Lower lobe of right lung (tissue), 2 donors: ENCODE results near the gene TEX14. TPM values are rescaled to one million over a fixed set of nuclear protein-coding genes. Genes with fewer than 3 reads are reported as not detected.

Experiments used
- ATAC-seq, 2 donors: fragments of 200-7000 bp; cut with Tn5 transposase; one replicate each; pipeline ENCODE4 v1.9.1; 2020 to 2022; ENCODE audit warnings: mild to moderate bottlenecking in 2 of 2, moderate library complexity in 2 of 2
- DNase-seq: peaks from one replicate; pipeline ENCODE4 v3.0.0-alpha.2; 2020
- H3K27ac ChIP-seq: fragments of 200-600 bp; one replicate; pipeline ENCODE4 v1.8.0; 2022
- H3K27me3 ChIP-seq: fragments of 200-600 bp; one replicate; pipeline ENCODE4 v1.8.0; 2022; ENCODE audit warnings: low read depth
- H3K36me3 ChIP-seq: fragments of 200-600 bp; one replicate; pipeline ENCODE4 v1.8.0; 2022; ENCODE audit warnings: mild to moderate bottlenecking
- H3K4me1 ChIP-seq: fragments of 200-600 bp; one replicate; pipeline ENCODE4 v1.8.0; 2022
- H3K4me3 ChIP-seq: fragments of 200-600 bp; one replicate; pipeline ENCODE4 v1.8.0; 2022; ENCODE audit warnings: mild to moderate bottlenecking
- H3K9me3 ChIP-seq: fragments of 200-600 bp; one replicate; pipeline ENCODE4 v1.8.0; 2022
- CTCF ChIP-seq: fragments of 200-600 bp; IDR thresholded peaks from one replicate; pipeline ENCODE4 v1.8.0; 2022; ENCODE audit warnings: antibody characterized with exemption, mild to moderate bottlenecking
- intact Hi-C: fragments of 100-400 bp; cut with DNase I; formaldehyde crosslinking; loops from one replicate; pipeline ENCODE4 v1.11.0; 2022
- total RNA-seq: library from RNA; stranded (reverse); fragmentation: NEBNext Ultra II Directional; extraction: Animal tissue kit (Norgen Biotek cat#: 25700); gene quantifications from one replicate; pipeline ENCODE4 v1.2.1, GENCODE V29; 2021
- donor health status: DM: no; HTN: yes; CAD: no; lungs with severe emphysema.

TEX14 gene
- total RNA-seq, 1 donor from 2014 or later, result 6.8 TPM

- H3K27me3 ChIP-seq, result peaks cover 3% of the 10 kb centered on the region
- no peaks in the 10 kb centered on the region for H3K36me3 ChIP-seq
- H3K27ac ChIP-seq, result no peak overlapping the region
- no peak overlapping the region for H3K4me3 ChIP-seq
- ATAC-seq (no peak), DNase-seq (no peak)
- intact Hi-C loops, result no loop called here
- H3K9me3 ChIP-seq, result no peaks in the 10 kb centered on the region
- H3K4me1 ChIP-seq, result no peaks in the 10 kb centered on the region
- TF ChIP-seq CTCF, result no peak
These were observed 14.5 kb downstream of the TEX14 start for GRCh38 chr17:58677194-58677880.

GRCh38 chr17:58671969-58672368, 19.9 kb downstream of the TEX14 start:
- ATAC-seq (no peak), DNase-seq (no peak)
- Histone ChIP-seq H3K9me3 (no peaks in the 10 kb centered on the region), H3K27ac (no peak overlapping the region), H3K36me3 (no peaks in the 10 kb centered on the region), H3K4me1 (no peaks in the 10 kb centered on the region), H3K27me3 (peaks cover 3% of the 10 kb centered on the region), H3K4me3 (no peak overlapping the region)
- TF ChIP-seq CTCF, result no peak
- intact Hi-C loops, result no loop called here

- TF ChIP-seq CTCF, result no peak
- DNase-seq, result no peak
These were observed 22.0 kb downstream of the TEX14 start for GRCh38 chr17:58669853-58670252.

GRCh38 chr17:58668598-58668935, 23.3 kb downstream of the TEX14 start:
- intact Hi-C loops, result no loop called here
- Histone ChIP-seq H3K27ac (no peak overlapping the region), H3K4me1 (no peaks in the 10 kb centered on the region), H3K4me3 (no peak overlapping the region), H3K9me3 (no peaks in the 10 kb centered on the region), H3K36me3 (no peaks in the 10 kb centered on the region), H3K27me3 (peaks cover 3% of the 10 kb centered on the region)
- no peak for DNase-seq
- no peak for TF ChIP-seq CTCF
- no peak for ATAC-seq

More at GRCh38 chr17:58669853-58670252, 22.0 kb downstream of the TEX14 start:
- no peak overlapping the region for H3K4me3 ChIP-seq
- H3K4me1 ChIP-seq, result no peaks in the 10 kb centered on the region
- H3K27ac ChIP-seq, result no peak overlapping the region
- H3K9me3 ChIP-seq, result no peaks in the 10 kb centered on the region
- ATAC-seq, result no peak
- H3K36me3 ChIP-seq, result no peaks in the 10 kb centered on the region
- H3K27me3 ChIP-seq, result peaks cover 3% of the 10 kb centered on the region
- intact Hi-C loops, result no loop called here

GRCh38 chr17:58667934-58668597, 23.8 kb downstream of the TEX14 start:
- Histone ChIP-seq H3K36me3 (no peaks in the 10 kb centered on the region), H3K27ac (no peak overlapping the region), H3K4me1 (no peaks in the 10 kb centered on the region), H3K27me3 (no peaks in the 10 kb centered on the region), H3K9me3 (no peaks in the 10 kb centered on the region), H3K4me3 (no peak overlapping the region)
- DNase-seq (no peak), ATAC-seq (no peak)
- no peak for TF ChIP-seq CTCF
- intact Hi-C loops, result no loop called here
